Activated CD8-positive, alpha-beta T cell treated with anti-CD3 and anti-CD28 coated beads for 36 hours (primary cell): ENCODE measurements around the gene CAMTA1. TPM values are rescaled to one million over a fixed set of nuclear protein-coding genes. Genes with fewer than 3 reads are reported as not detected.

Experiments
- ATAC-seq: fragments of 200-7000 bp; cut with Tn5 transposase; one replicate; pipeline ENCODE4 v1.10.0; 2021; ENCODE audit warnings: mild to moderate bottlenecking, moderate library complexity
- CTCF ChIA-PET: fragments of 350-600 bp; sonication (Branson Sonifier 250); formaldehyde crosslinking; loops from one replicate; lab custom pipeline; 2021; ENCODE audit warnings: antibody characterized with exemption; lab: Charles Lee
- POLR2A ChIA-PET: fragments of 350-600 bp; sonication (Branson Sonifier 250); formaldehyde crosslinking; loops from one replicate; lab custom pipeline; 2021; ENCODE audit warnings: antibody characterized with exemption; lab: Charles Lee
- DNase-seq: peaks from one replicate; pipeline ENCODE4 v3.0.0-alpha.2; 2020
- H3K27ac Mint-ChIP-seq: one replicate; pipeline ENCODE4 v1.8.0; 2021; ENCODE audit warnings: mild to moderate bottlenecking, mixed read lengths
- H3K27me3 Mint-ChIP-seq: one replicate; pipeline ENCODE4 v1.8.0; 2021; ENCODE audit warnings: mixed read lengths
- H3K36me3 Mint-ChIP-seq: one replicate; pipeline ENCODE4 v1.8.0; 2021; ENCODE audit warnings: low read depth, mixed read lengths
- H3K4me1 Mint-ChIP-seq: one replicate; pipeline ENCODE4 v1.8.0; 2021; ENCODE audit warnings: low read depth, mixed read lengths
- H3K4me3 Mint-ChIP-seq: one replicate; pipeline ENCODE4 v1.8.0; 2021; ENCODE audit warnings: mild to moderate bottlenecking, moderate library complexity, mixed read lengths
- H3K9me3 Mint-ChIP-seq: one replicate; pipeline ENCODE4 v1.8.0; 2021; ENCODE audit warnings: mixed read lengths
- intact Hi-C: fragments of 100-400 bp; cut with micrococcal nuclease; formaldehyde crosslinking; loops from one replicate; pipeline ENCODE4 v1.10.0; 2022
- total RNA-seq, 2 experiments: library from RNA; stranded (reverse); gene quantifications; one replicate each; pipeline ENCODE4 v1.2.3, GENCODE V29; 2021
- TF ChIP-seq, protein P1 (sequence below): fragments of 200-600 bp; IDR thresholded peaks from one replicate; pipeline ENCODE4 v1.8.0; 2022; ENCODE audit warnings: antibody characterized with exemption, mild to moderate bottlenecking

CAMTA1 gene
- total RNA-seq, 2 experiments from 2014 or later, result 67.7 to 70.9 TPM

DNA sequence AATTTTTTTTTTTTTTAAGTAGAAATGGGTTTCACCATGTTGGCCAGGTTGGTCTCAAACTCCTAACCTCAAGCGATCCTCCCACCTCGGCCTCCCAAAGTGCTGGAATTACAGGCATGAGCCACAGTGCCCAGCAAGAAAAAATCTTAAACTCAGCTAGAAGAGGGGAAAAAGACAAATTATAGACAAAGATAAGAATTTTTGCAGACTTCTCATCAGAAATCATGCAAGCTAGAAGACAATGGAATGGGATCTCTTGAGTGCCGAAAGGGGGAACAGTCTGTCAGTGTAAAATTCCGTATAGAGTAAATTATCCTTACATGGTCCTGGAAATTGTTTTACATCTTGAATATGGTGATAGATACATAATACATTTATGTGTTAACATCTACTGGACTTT is 294.4 kb downstream of the CAMTA1 start:
- Mint-ChIP-seq H3K36me3 (no peaks in the 10 kb centered on the region), H3K27ac (no peak overlapping the region), H3K9me3 (peaks cover 5% of the 10 kb centered on the region), H3K4me3 (no peak overlapping the region), H3K4me1 (no peaks in the 10 kb centered on the region), H3K27me3 (peaks cover 2% of the 10 kb centered on the region)
- intact Hi-C loops, result no loop called here
- POLR2A ChIA-PET, result no interaction called here
- CTCF ChIA-PET, result interaction anchor here (2.6 kb wide), 2 partner anchors 9 to 37 kb away, joined by 9 to 11 read pairs; no protein-coding TSS in a partner anchor
- TF ChIP-seq, protein P1, sequence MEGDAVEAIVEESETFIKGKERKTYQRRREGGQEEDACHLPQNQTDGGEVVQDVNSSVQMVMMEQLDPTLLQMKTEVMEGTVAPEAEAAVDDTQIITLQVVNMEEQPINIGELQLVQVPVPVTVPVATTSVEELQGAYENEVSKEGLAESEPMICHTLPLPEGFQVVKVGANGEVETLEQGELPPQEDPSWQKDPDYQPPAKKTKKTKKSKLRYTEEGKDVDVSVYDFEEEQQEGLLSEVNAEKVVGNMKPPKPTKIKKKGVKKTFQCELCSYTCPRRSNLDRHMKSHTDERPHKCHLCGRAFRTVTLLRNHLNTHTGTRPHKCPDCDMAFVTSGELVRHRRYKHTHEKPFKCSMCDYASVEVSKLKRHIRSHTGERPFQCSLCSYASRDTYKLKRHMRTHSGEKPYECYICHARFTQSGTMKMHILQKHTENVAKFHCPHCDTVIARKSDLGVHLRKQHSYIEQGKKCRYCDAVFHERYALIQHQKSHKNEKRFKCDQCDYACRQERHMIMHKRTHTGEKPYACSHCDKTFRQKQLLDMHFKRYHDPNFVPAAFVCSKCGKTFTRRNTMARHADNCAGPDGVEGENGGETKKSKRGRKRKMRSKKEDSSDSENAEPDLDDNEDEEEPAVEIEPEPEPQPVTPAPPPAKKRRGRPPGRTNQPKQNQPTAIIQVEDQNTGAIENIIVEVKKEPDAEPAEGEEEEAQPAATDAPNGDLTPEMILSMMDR, result no peak
- ATAC-seq (no peak), DNase-seq (no peak)

DNA sequence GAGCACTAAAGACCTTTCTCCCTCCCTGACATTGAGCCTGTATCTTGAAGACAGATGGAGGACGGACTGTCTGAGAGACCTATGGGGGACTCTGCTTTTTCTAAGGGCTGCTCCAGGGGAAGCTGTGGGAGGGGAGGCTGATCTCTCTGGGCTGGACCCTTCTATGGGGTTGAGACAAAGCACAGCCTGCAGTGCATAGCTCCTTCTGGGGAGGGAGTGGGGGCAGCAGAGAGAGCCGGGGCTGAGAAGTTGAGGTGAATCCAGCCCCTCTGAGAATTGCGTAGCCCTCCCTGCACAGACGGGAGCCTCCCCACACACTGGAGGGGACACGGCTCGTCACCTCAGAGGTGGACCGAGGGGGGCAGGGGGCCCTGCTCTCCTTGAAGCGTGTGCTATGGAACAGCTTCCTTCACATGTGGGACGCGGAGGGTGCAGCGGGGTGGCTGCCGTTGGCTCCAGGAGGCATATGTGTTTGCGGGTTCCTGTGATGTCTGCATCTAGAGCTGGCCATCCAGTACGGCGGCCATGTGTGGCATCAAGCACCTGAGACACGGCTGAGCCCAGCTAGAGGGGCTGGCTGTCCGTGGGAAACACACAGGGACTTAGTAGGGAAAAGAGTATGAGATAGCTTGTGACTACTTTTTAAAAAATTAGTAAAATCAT is 299.1 kb downstream of the CAMTA1 start:
- Mint-ChIP-seq H3K27ac (no peak overlapping the region), H3K36me3 (no peaks in the 10 kb centered on the region), H3K27me3 (no peaks in the 10 kb centered on the region), H3K4me3 (no peak overlapping the region), H3K4me1 (no peaks in the 10 kb centered on the region), H3K9me3 (peaks cover 5% of the 10 kb centered on the region)
- no peak for ATAC-seq
- intact Hi-C loops, result no loop called here
- ChIA-PET CTCF (no interaction called here), POLR2A (no interaction called here)
- TF ChIP-seq, protein P1, result no peak
- no peak for DNase-seq

DNA sequence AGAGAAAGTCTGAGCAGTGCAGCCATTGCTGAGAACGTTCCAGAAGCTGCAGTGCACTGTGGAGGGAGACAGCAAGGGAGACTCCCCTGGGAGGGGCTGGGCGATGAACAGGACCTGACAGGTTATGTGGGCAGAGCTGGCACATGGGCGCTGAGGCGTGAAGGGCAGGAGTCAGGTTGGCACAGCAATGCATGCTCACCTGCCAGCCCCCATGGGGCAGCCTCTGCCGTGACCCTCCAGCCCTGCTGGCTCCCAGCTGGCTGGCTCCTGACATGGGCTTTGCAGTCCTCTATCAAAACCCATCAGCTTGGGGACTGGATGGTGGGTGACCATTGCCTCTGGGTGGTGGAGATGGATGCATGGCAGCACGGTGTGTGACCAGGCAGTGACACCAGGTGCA is 300.3 kb downstream of the CAMTA1 start:
- ATAC-seq (no peak), DNase-seq (no peak)
- POLR2A ChIA-PET, result no interaction called here
- CTCF ChIA-PET, result no interaction called here
- TF ChIP-seq, protein P1, result no peak
- Mint-ChIP-seq H3K27me3 (no peaks in the 10 kb centered on the region), H3K4me3 (no peak overlapping the region), H3K36me3 (no peaks in the 10 kb centered on the region), H3K4me1 (no peaks in the 10 kb centered on the region), H3K27ac (no peak overlapping the region), H3K9me3 (no peaks in the 10 kb centered on the region)
- intact Hi-C loops, result no loop called here

DNA sequence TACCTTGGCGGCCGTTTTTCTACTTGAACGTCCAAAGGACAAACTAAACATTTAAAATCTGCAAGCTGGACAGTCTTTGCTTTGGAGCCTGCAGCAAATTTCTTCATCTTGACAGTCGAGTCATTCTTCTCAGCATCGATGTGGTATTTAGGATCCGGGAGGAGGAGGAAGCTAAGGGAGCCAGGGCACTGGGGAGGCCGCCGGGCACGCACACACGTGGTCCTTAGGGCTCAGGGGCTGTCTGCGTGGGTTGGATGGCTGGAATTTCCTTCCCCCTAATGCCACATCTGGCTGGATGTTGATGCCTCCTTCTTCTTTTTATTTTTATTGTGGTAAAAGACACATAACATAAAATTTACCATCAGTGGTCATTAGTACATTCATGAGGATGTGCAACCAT is 300.9 kb downstream of the CAMTA1 start:
- Mint-ChIP-seq H3K27me3 (no peaks in the 10 kb centered on the region), H3K4me3 (no peak overlapping the region), H3K9me3 (no peaks in the 10 kb centered on the region), H3K4me1 (no peaks in the 10 kb centered on the region), H3K27ac (no peak overlapping the region), H3K36me3 (no peaks in the 10 kb centered on the region)
- CTCF ChIA-PET, result no interaction called here
- POLR2A ChIA-PET, result no interaction called here
- intact Hi-C loops, result no loop called here
- TF ChIP-seq, protein P1, result no peak
- no peak for ATAC-seq
- DNase-seq, result no peak

DNA sequence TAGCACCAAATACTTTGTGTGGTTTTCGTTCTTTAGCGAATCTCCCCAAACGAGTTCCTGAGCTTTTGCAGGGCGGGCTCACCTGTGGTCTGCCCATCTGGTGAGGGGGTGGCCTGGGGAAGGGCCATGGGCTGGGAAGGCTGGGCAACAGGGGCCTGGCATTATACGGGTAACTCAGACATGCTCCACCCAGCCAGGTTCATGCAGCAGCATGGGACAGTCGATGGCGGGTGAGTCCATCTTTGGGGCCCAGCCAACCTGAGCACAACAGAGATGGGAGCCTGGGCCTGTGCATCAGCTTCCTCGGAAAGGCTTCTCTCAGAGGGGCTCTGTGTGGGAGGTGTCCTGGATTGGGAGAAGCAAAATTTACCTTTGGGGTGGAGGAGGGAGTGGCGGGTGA is 302.6 kb downstream of the CAMTA1 start:
- intact Hi-C loops, result no loop called here
- Mint-ChIP-seq H3K27ac (no peak overlapping the region), H3K4me1 (no peaks in the 10 kb centered on the region), H3K27me3 (no peaks in the 10 kb centered on the region), H3K36me3 (no peaks in the 10 kb centered on the region), H3K9me3 (no peaks in the 10 kb centered on the region), H3K4me3 (no peak overlapping the region)
- no peak for ATAC-seq
- no peak for DNase-seq
- ChIA-PET CTCF (interaction anchor here (1.6 kb wide), 1 partner anchor 18 kb away, joined by 4 read pairs; no protein-coding TSS in a partner anchor), POLR2A (no interaction called here)
- TF ChIP-seq, protein P1, result no peak
